ENCODE data around the gene QRICH1.

Gene QRICH1

DNA sequence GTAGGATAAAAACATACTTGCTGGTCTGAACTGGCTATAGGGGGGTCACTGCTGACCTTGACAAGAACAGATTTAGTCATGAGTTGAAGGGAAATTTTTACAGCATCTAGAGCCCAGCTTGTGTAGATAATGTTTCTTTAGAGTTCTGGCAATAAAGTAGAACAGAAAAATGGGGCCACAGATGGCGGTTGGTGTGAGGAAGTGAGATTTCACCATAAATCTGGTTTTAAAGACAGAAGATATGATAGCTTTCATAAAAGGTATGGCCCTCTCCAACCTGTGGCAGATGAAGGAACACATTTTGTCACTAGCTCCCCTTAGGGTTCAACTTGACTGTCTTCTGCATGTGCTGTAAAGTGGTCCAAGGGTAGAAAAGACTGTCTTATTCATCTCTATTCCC, 40.3 kb downstream of the QRICH1 start:
- TF ChIP-seq, protein P1, sequence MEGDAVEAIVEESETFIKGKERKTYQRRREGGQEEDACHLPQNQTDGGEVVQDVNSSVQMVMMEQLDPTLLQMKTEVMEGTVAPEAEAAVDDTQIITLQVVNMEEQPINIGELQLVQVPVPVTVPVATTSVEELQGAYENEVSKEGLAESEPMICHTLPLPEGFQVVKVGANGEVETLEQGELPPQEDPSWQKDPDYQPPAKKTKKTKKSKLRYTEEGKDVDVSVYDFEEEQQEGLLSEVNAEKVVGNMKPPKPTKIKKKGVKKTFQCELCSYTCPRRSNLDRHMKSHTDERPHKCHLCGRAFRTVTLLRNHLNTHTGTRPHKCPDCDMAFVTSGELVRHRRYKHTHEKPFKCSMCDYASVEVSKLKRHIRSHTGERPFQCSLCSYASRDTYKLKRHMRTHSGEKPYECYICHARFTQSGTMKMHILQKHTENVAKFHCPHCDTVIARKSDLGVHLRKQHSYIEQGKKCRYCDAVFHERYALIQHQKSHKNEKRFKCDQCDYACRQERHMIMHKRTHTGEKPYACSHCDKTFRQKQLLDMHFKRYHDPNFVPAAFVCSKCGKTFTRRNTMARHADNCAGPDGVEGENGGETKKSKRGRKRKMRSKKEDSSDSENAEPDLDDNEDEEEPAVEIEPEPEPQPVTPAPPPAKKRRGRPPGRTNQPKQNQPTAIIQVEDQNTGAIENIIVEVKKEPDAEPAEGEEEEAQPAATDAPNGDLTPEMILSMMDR (IDR thresholded peaks at IDR 0.05; ENCODE audit: low read depth, low read length) = no peak
- no peak for DNase-seq (ENCODE audit: low read depth in 2 of 2)
- H3K4me3 ChIP-seq (replicated peaks in 1 of 2; ENCODE audit: low read depth in 2 of 2, low read length in 2 of 2) = no peak overlapping the region

DNA sequence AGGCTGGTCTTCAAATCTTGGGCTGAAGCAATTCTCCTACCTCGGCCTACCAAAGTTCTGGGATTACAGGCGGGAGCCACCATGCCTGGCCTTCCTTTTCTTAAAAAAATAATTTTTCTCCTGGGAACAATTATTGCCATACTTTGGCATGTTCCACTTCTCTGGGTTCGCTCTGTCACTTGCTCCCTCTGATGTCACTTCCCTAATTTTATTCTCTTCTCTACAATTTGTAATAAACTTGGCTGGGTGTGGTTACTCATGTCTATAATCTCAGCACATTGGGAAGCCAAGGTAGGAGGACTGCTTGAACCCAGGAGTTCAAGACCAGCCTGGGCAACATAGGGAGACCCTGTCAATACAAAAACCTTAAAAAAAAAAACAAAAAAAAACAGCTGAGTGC, 58.6 kb downstream of the QRICH1 start:
- no peak for DNase-seq (ENCODE audit: low read depth in 2 of 2)
- TF ChIP-seq, protein P1 (IDR thresholded peaks at IDR 0.05; ENCODE audit: low read depth, low read length) = no peak
- H3K4me3 ChIP-seq (replicated peaks in 1 of 2; ENCODE audit: low read depth in 2 of 2, low read length in 2 of 2) = no peak overlapping the region

DNA sequence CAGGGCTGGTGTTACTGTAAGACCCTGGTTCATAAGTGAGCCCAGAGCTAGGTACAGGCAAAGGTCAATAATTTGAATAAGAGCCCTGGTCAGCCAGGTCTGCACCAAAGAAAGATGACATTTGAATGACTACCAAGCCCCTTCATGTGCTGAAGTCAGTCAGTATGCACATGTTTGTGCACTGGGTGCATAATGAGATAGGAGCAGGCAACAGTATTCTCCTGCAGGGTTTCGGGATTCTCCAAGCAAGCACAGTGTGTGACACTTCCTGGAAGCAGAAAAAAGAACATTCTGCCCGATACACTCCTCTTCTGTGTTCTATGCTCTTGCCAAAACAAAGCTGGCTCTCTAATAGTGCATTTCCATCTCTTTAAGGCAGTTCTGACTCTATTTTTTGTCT, 59.2 kb downstream of the QRICH1 start:
- DNase-seq (ENCODE audit: low read depth in 2 of 2) = no peak
- TF ChIP-seq, protein P1 (IDR thresholded peaks at IDR 0.05; ENCODE audit: low read depth, low read length) = no peak
- no peak overlapping the region for H3K4me3 ChIP-seq (replicated peaks in 1 of 2; ENCODE audit: low read depth in 2 of 2, low read length in 2 of 2)

GRCh38 chr3:49032646-49033304, 61.1 kb downstream of the QRICH1 start:
- TF ChIP-seq, protein P1 (IDR thresholded peaks at IDR 0.05; ENCODE audit: low read depth, low read length) = no peak

GRCh38 chr3:49030321-49030720, 63.5 kb downstream of the QRICH1 start:
- H3K4me3 ChIP-seq (replicated peaks in 1 of 2; ENCODE audit: low read depth in 2 of 2, low read length in 2 of 2) = no peak overlapping the region
- DNase-seq (ENCODE audit: low read depth in 2 of 2) = no peak
- TF ChIP-seq, protein P1 (IDR thresholded peaks at IDR 0.05; ENCODE audit: low read depth, low read length) = no peak

More at GRCh38 chr3:49032646-49033304, 61.1 kb downstream of the QRICH1 start:
- peak in 1 of 2 donors; percentile 51 for DNase-seq (ENCODE audit: low read depth in 2 of 2)
- no peak overlapping the region for H3K4me3 ChIP-seq (replicated peaks in 1 of 2; ENCODE audit: low read depth in 2 of 2, low read length in 2 of 2)

DNA sequence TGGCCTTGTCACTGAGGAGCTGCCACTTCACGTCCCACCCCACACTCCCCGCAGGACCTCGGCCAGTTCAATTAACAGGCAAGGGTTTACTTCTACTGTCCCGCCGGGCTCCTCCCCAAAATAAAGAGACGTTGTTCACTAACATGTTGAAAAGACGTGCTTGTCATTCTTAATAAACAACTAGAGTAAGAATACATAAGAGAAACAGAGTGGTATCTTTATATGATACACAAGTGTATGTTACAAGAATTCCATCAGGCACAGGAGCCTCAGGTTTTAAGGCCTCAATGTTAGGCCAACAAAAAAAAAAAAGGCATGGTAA, 64.3 kb downstream of the QRICH1 start:
- H3K4me3 ChIP-seq (replicated peaks in 1 of 2; ENCODE audit: low read depth in 2 of 2, low read length in 2 of 2) = no peak overlapping the region
- TF ChIP-seq, protein P1 (IDR thresholded peaks at IDR 0.05; ENCODE audit: low read depth, low read length) = no peak
- no peak for DNase-seq (ENCODE audit: low read depth in 2 of 2)
